Spleen (tissue), 11 donors: ENCODE results near the gene SCARB1. TPM values are rescaled to one million over a fixed set of nuclear protein-coding genes. Genes with fewer than 3 reads are reported as not detected.
A peak's percentile ranks its signal among the peaks of the same experiment; 100 is the strongest.

ENCODE experiments used
- DNase-seq: peaks from one replicate; pipeline ENCODE4 v3.0.0-alpha.2; 2020
- H3K27ac ChIP-seq, 8 donors: fragments of 200-600 bp; sonication (generic) in 7 of 8; 1 replicate in 4 of 8; 2 replicates in 4 of 8; pipeline versions ENCODE4 v1.5.0 to v1.8.0; 2016 to 2021; ENCODE audit warnings: inconsistent platforms in 4 of 8, mild to moderate bottlenecking in 4 of 8, moderate library complexity in 1 of 8
- H3K27me3 ChIP-seq, 7 donors: fragments of 200-600 bp; sonication (generic) in 6 of 7; replicated peaks in 1 of 7; 1 replicate in 4 of 7; 2 replicates in 3 of 7; pipeline versions ENCODE4 v1.5.0 to v1.8.0; 2016 to 2021; ENCODE audit warnings: inconsistent platforms in 3 of 7, mild to moderate bottlenecking in 1 of 7
- H3K36me3 ChIP-seq, 6 donors: fragments of 200-600 bp; sonication (generic) in 5 of 6; 1 replicate in 4 of 6; 2 replicates in 2 of 6; pipeline versions ENCODE4 v1.5.0 to v1.8.0; 2016 to 2021; ENCODE audit warnings: inconsistent platforms in 2 of 6
- H3K4me1 ChIP-seq, 6 donors: fragments of 200-600 bp; sonication (generic) in 5 of 6; 1 replicate in 3 of 6; 2 replicates in 3 of 6; pipeline versions ENCODE4 v1.5.0 to v1.8.0; 2016 to 2021; ENCODE audit warnings: inconsistent platforms in 3 of 6
- H3K4me3 ChIP-seq, 8 donors: fragments of 200-600 bp; sonication (generic) in 7 of 8; 1 replicate in 4 of 8; 2 replicates in 4 of 8; pipeline versions ENCODE4 v1.5.0 to v1.8.0; 2016 to 2021; ENCODE audit warnings: inconsistent platforms in 4 of 8, mild to moderate bottlenecking in 4 of 8, moderate library complexity in 2 of 8
- H3K9me3 ChIP-seq, 8 donors: fragments of 200-600 bp; sonication (generic) in 7 of 8; 1 replicate in 4 of 8; 2 replicates in 4 of 8; pipeline versions ENCODE4 v1.5.0 to v1.8.0; 2016 to 2021; ENCODE audit warnings: inconsistent platforms in 4 of 8
- POLR2A ChIP-seq, 3 donors: fragments of 450-650 bp; IDR thresholded peaks; one replicate each; pipeline ENCODE4 v1.5.1; 2017; ENCODE audit warnings: antibody characterized with exemption in 3 of 3, mild to moderate bottlenecking in 1 of 3
- POLR2AphosphoS5 ChIP-seq, 3 donors: sonication (generic); formaldehyde crosslinking; IDR thresholded peaks; one replicate each; pipeline ENCODE4 v1.5.1; 2017; ENCODE audit warnings: antibody characterized with exemption in 3 of 3
- WGBS, 5 donors: extraction: QIAGEN DNeasy Blood & Tissue Kit in 3 of 5; methylation state at CpG; one replicate each; pipeline versions ENCODE4 v1.1.5 to v1.1.7; 2013 to 2018; 5-methylcytosine and 5-hydroxymethylcytosine counted together
- intact Hi-C: fragments of 100-400 bp; cut with DNase I; formaldehyde crosslinking; loops from one replicate; pipeline ENCODE4 v1.15.0; 2023; ENCODE audit warnings: low total_unique reads
- polyA plus RNA-seq, 3 donors: library from polyadenylated mRNA; stranded (reverse); fragments of 200-250 nt; gene quantifications; one replicate each; pipeline ENCODE4 v1.2.1, GENCODE V29; 2013
- total RNA-seq, 7 donors: library from RNA; depleted of rRNA in 3 of 7; stranded (reverse); fragments of >200 nt in 3 of 7; fragmentation: NEBNext Ultra II Directional in 4 of 7; extraction: Animal tissue kit (Norgen Biotek cat#: 25700) in 4 of 7; gene quantifications; one replicate each; pipeline versions ENCODE4 v1.1.0 to v1.2.1, GENCODE V29; 2016 to 2021
- TF ChIP-seq, protein P1 (sequence below), 11 experiments: fragments of 200-600 bp in 7 of 11; fragments of 450-650 bp in 4 of 11; sonication (generic) in 4 of 11; IDR thresholded peaks in 8 of 11; conservative IDR thresholded peaks in 3 of 11; 1 replicate in 7 of 11; 2 replicates in 4 of 11; pipeline versions ENCODE4 v1.4.0 to v1.8.0; 2016 to 2021; ENCODE audit warnings: antibody characterized with exemption in 11 of 11, inconsistent platforms in 4 of 11, mild to moderate bottlenecking in 1 of 11
- donor health status: healthy with polysubstance abuse.
- donor health status: DM: no; HTN: no; CAD: no; lungs with moderate emphysema.
- donor health status: DM: no; HTN: no; CAD: no.
- donor health status: Bipolar disorder and iron deficiency.
- donor health status: healthy.
- donor health status: DM: no; HTN: no; CAD: no.
- donor health status: DM: yes; HTN: yes; CAD: no.

The SCARB1 gene
- total and polyA plus RNA-seq, 10 donors, result 11.9 to 59.3 (median 24.3) TPM

DNA sequence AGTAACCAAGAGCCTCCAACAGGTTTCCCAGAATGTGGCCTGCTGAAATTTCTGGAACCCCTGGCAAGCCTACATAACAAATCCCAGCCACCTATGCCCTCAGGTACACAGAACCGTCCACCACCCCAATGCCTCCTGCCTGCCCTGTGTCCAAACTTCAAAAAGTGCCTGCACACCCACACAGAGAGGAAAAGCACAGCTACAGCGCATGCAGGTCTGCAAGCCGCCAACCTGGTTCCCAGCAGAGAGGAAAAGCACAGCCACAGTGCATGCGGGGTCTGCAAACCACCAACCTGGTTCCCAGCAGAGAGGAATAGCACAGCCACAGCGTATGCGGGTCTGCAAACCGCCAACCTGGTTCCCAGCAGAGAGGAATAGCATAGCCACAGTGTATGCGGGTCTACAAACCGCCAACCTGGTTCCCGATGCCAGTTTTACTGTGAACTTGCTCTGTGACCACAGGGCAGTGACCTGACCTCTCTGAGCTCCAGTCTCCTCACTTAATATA, 113.5 kb downstream of the SCARB1 start:
- 70 to 74% (median 72%) methylated on average over 8 to 10 of the region's 10 CpGs for WGBS, 5 donors
- Histone ChIP-seq H3K36me3 (no peaks in the 10 kb centered on the region), H3K9me3 (peaks cover 0 to 5% (median 0%) of the 10 kb centered on the region in 8 donors), H3K4me1 (peaks cover 21 to 78% (median 36%) of the 10 kb centered on the region in 6 donors), H3K27me3 (peaks cover 0 to 23% (median 0%) of the 10 kb centered on the region in 7 donors), H3K4me3 (no peak overlapping the region), H3K27ac (no peak overlapping the region)
- no peak for DNase-seq
- TF ChIP-seq POLR2A (IDR thresholded peaks at IDR 0.05), result no peak
- no peak for TF ChIP-seq POLR2AphosphoS5 (IDR thresholded peaks at IDR 0.05)
- TF ChIP-seq, protein P1, sequence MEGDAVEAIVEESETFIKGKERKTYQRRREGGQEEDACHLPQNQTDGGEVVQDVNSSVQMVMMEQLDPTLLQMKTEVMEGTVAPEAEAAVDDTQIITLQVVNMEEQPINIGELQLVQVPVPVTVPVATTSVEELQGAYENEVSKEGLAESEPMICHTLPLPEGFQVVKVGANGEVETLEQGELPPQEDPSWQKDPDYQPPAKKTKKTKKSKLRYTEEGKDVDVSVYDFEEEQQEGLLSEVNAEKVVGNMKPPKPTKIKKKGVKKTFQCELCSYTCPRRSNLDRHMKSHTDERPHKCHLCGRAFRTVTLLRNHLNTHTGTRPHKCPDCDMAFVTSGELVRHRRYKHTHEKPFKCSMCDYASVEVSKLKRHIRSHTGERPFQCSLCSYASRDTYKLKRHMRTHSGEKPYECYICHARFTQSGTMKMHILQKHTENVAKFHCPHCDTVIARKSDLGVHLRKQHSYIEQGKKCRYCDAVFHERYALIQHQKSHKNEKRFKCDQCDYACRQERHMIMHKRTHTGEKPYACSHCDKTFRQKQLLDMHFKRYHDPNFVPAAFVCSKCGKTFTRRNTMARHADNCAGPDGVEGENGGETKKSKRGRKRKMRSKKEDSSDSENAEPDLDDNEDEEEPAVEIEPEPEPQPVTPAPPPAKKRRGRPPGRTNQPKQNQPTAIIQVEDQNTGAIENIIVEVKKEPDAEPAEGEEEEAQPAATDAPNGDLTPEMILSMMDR (IDR thresholded peaks at IDR 0.05 in 8 of 11, conservative IDR thresholded peaks at IDR 0.05 in 3 of 11), result no peak
- intact Hi-C loops, result no loop called here

DNA sequence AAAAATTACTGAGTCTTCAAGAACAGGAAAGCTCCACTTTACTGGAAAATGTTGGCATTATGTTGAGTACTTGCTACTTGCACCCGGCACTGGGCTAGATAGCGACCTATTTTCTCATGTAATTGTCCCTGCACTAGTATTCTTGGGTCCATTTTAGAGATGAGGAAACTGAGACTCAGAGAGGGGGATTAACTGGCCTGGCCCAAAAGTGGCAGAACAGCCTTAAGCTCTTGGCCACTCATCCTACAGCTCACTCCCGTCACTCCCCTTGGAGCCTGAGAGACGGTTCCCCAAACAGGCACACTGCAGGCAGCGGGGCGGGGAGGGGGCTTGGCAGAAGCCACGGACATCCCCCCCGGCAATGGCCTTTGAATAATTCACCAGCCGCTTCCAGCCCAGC, 113.9 kb downstream of the SCARB1 start:
- peaks cover 0 to 21% (median 0%) of the 10 kb centered on the region in 7 donors for H3K27me3 ChIP-seq
- H3K4me3 ChIP-seq, result no peak overlapping the region
- 83 to 87% (median 86%) methylated on average over 9 of the region's 9 CpGs for WGBS, 5 donors
- peaks cover 0 to 5% (median 0%) of the 10 kb centered on the region in 8 donors for H3K9me3 ChIP-seq
- no peak for DNase-seq
- TF ChIP-seq, protein P1 (IDR thresholded peaks at IDR 0.05 in 8 of 11, conservative IDR thresholded peaks at IDR 0.05 in 3 of 11), result no peak
- no peak for TF ChIP-seq POLR2A (IDR thresholded peaks at IDR 0.05)
- no peak for TF ChIP-seq POLR2AphosphoS5 (IDR thresholded peaks at IDR 0.05)
- no peak overlapping the region for H3K27ac ChIP-seq
- no peaks in the 10 kb centered on the region for H3K36me3 ChIP-seq
- intact Hi-C loops, result no loop called here
- H3K4me1 ChIP-seq, result peaks cover 18 to 78% (median 34%) of the 10 kb centered on the region in 6 donors

DNA sequence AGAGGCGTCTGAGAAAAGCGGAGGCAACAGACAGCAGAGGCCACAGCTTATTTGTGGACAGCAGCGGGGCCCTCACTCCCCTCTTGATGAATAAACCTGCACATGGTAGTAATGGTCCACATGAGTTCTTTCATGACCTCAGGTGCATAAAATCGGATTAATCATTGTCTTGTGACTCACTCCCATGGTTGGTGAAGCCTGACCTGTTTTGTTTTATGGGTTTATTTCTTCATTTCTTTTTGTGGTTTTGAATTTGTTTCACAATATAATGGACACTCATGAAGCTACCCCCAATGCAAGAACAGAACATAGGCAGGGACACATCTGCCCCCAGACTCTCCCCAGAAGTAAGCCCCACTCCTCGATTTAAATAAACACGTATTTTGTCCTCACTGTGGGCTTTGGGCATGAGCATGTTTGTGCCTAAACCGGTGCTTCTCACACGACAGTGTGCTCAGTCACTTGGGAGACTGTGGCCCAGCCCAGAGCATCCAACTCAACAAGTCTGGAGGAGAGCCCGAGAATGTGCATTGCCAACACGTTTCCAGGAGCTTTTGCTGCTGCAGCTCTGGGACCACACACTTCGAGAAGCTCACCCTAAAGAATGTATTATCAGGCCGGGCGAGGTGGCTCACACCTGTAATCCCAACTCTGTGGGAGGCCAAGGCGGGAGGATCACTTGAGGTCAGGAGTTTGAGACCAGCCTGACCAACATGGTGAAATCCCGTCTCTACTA, 116.1 kb downstream of the SCARB1 start:
- intact Hi-C loops, result no loop called here
- TF ChIP-seq, protein P1 (IDR thresholded peaks at IDR 0.05 in 8 of 11, conservative IDR thresholded peaks at IDR 0.05 in 3 of 11), result no peak
- TF ChIP-seq POLR2A (IDR thresholded peaks at IDR 0.05) (no peak), POLR2AphosphoS5 (IDR thresholded peaks at IDR 0.05) (no peak)
- Histone ChIP-seq H3K27ac (peak overlapping the region in 3 of 8 donors; percentile 76 to 85 (median 81)), H3K9me3 (no peaks in the 10 kb centered on the region), H3K36me3 (no peaks in the 10 kb centered on the region), H3K4me3 (no peak overlapping the region), H3K27me3 (peaks cover 0 to 21% (median 0%) of the 10 kb centered on the region in 7 donors), H3K4me1 (peaks cover 15 to 78% (median 33%) of the 10 kb centered on the region in 6 donors)
- no peak for DNase-seq
- 78 to 91% (median 83%) methylated on average over 15 of the region's 15 CpGs for WGBS, 5 donors
